Stimulated activated CD4-positive, alpha-beta T cell treated with anti-CD3 and anti-CD28 coated beads, Interleukin-15, amount 100 ng/mL, for 1 hour (primary cell): Measurements from ENCODE around the gene LRP1B.

Source experiments
- DNase-seq, 2 donors: peaks; one replicate each; pipeline ENCODE4 v3.0.0-alpha.2; 2020; ENCODE audit warnings: low read depth in 1 of 2, low spot score in 1 of 2

The LRP1B gene

DNA sequence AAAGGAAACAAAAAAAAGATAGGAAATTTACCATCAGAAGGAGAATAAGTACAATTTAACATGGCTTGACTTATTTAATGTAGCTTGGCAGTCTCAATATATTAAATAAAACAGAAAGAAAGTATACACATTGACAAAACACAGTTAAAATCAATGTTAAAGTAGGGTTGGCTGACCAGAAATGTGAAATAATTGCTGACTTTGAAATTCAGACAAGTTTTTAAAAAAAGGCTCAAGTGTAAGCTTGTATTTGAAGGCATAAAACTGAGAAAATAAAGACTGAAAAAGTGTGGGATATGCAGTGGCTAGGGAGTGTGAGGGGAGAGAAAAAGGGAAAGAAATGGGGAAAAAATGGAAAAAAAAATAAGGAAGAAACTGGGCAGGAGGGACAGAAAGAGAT, 665.8 kb downstream of the LRP1B start:
- DNase-seq: no peak

GRCh38 chr2:141458351-141458750, 672.5 kb downstream of the LRP1B start:
- DNase-seq: no peak

DNA sequence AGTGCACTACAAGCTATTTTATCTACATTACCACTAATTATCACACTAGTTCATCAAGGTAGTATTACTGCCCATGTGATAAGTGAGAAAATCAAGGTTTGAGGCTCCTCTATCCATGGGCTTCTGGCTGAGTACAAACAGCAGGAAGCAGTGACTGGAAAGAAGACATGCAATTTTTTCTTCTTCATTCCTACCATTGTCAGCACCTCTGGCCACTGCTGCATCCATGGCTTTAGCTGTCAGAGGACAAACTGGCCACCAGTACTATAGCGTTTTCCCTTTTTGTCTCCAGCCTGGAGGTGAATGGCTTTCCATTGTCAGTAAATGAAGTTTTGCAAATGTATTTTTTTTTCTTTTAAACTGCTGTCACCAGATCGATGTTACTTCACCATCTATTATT, 674.9 kb downstream of the LRP1B start:
- DNase-seq: no peak

DNA sequence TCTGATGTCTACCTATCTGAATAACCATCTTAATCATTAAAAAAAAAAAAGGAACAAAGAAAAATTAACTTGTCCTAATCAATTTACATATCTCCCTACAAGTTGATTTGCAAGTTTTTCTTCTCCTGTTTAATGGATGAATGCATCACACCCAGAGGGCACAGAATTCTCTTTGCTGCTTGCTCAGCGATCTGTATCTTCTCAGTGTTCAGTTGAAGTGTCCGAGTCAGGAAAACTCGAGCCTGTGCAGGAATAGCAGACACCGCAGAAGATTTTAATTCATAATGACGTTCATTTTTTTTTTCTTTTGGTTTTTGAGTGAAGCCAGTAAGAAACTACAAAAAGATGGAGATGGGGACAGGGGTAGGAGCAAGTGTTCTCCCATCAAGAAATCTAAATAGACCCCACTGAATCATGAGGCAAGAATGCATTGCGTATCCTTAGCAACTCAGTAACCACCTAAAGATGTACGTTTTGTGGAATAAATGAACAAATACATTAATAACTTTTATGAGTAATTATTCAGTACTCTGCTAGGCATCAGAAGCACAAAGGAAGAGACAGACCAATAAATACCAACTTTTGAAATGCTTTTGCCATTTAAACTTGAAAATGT, 675.5 kb downstream of the LRP1B start:
- no peak for DNase-seq

DNA sequence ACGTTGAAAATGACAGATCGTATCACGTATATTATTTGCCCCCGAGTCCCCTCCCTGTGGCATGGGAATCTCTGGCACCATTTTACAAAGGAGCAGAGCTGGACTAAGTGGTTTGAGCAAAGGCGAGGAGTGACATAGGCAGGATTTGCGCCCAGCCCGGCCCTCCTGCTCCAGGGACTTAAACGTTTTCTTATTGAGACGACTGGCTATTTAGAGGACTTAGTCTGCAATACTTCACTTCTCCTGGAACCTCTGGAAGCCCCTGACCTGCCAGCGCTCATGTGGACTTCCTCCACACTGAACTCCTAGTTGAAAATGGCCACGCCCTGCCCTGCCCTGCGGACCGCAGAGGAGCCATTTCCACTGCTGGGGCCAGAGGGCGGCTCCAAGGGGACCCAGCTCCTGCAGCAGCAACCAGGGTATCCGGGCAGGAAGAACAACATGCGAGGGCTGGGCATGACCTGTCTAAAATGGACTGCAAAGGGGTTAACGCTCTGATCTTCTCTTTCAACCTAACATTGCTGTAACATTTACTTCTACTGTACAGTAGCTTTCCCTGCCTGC, 690.7 kb downstream of the LRP1B start:
- no peak for DNase-seq

DNA sequence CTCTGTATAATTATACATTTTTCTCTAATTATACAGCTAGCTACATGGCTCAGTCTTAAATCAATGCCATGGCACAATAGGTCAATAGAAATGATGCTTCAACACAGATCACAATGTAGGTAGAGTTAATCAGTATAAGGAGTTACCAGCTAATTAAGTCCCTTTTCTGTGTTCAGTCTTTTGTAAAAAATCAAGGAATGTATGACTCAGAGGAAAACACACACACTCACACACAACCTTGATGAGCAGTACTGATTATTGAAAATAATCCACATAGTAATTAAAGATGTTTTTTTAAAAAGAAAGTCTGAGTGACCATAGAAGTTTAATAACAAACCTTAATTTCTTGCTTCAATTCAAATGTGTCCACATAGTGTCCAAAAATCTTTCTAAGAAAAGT, 691.3 kb downstream of the LRP1B start:
- DNase-seq: no peak

DNA sequence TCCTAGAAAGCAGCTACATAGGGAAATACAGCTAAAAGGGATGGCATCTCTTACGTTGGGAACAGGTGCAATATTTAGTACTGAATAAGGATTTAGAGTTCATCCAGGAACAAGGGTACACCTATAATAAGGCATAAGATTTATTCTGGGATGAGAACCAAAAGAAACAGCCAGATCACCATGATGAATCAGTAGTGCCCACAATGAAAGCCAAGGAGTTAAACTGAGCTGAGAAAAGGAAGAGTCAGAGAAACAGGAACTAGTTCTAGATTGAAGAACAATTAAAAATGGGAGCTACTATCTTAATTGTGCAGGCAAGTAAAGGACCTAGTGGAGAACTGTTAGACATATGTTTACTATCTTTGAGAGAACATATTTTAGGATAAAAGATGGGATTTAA, 692.3 kb downstream of the LRP1B start:
- DNase-seq: no peak

DNA sequence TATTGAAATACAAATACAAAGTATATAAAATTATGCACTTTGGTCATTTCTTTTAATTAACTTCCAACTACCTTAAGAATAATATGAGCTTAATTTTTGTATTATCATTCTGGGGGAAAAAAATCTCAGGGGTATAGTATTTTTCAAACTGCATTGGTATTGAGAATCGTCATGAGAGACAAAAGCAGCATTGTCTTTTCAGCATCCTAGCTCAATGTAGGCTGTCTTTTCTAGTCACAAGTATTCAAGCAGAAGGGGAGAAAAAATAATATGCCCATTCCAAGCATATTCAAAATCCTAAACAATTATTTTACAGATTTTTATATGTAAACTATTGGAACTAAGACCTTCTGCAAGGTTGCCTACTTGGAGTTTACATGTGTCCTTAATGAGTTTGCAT, 693.3 kb downstream of the LRP1B start:
- no peak for DNase-seq

DNA sequence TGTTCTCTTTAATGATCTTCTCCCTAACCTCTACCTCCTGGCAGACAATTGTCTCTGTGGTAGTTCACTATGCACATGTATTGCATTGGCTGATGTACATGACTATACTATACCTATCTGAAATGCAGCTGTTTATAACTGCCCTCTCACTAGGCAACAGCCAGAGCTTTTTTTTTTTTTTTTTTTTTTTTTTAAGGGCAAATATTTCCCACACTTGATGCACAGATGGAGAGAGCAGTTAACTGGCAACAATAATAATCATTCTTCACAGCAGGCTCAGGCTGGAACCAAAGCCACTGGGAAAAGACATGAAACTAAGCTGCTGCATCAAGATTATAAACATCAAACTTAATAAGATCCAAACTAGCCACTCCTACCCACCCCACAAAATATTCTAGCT, 707.7 kb downstream of the LRP1B start:
- DNase-seq: no peak

GRCh38 chr2:141417246-141417797, 713.5 kb downstream of the LRP1B start:
- DNase-seq: no peak

DNA sequence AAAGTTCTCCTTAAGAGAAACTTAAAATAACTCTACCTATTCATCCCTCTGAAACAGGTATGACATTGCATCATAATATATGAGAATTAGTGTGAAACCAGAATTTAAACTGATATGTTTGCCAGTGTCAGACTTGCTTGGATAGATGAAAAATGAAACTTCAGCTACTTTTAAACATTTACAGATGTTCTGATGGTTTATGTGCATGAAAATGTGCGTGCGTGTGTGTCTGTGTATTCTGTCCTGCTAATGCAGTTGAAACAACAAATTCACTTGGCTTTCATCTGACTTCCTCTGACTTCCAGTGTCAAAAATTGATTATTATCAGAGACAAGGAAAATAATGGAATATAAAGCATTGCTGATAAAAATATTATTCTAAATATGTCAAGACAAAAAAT, 719.4 kb downstream of the LRP1B start:
- no peak for DNase-seq

- no peak for DNase-seq
Measured at GRCh38 chr2:141399270-141399669, 731.5 kb downstream of the LRP1B start.

GRCh38 chr2:141393214-141393545, 737.6 kb downstream of the LRP1B start:
- DNase-seq: no peak

DNA sequence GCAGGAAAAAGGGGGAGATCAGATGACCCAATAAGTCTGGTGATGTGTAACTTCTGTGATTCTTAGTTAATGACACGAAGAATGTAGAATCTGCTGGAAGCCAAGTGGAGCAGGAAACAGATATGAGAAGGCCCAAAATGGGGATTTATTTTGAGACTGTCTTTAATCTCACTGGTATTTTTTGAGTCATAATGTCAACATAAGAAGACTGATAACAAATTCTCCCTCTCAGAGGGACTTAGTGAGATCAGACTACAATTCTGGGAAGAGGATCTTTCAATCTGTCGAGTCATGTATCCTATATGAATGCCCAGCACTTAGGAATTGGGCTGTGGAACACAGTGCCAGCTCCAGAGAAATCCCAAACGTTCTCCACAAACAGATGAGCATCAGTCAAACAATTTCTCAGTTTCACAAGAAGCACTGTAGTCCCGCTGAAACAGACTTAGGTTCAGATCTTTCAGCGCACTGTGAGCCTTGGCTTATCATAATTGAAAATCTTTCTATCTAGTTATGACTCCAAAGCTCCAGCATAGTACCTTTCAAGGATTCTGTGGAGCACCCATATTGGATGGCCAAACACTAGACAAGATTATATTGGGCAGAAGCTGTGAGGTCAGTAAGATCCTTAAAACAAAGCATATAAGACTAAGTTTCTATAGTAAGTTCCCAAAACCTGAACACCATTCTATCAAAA, 738.2 kb downstream of the LRP1B start:
- DNase-seq: no peak

DNA sequence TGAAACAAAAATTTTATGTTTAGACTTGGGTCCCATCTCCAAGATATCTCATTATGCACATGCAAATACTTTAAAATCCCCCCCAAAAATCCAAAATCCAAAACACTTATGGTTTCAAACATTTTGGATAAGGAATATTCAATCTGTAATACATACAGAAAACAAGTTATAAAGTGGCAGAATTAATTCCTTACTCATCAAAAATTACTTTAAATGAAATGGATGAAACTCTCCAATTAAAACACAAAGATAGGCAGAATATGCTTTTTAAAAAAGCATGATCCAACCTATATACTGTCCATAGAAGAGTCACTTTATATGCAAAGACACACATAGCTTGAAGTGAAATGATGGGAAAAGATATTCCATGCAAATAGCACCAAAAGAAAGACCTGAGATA, 744.6 kb downstream of the LRP1B start:
- DNase-seq: no peak

DNA sequence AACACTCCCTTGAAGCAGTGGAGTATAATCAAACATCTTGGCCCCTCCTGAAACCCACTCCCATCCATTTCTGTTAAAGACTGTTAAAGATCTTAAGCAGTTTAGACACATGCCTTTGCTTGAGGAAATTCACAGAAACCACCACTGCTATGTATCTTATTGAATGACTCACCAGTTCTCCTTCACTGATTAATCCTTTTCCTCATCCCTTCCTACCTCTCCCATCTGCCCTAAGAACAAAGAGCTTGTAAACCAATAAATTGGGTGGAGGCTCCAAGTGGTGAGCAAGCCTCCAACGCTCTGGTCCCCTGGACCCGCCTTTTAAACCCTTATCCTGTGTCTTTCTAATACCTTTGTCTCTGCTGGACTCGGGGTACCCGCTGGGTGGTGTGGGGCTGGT, 746.1 kb downstream of the LRP1B start:
- no peak for DNase-seq

- no peak for DNase-seq
Measured at GRCh38 chr2:141381946-141382345, 748.9 kb downstream of the LRP1B start.

DNA sequence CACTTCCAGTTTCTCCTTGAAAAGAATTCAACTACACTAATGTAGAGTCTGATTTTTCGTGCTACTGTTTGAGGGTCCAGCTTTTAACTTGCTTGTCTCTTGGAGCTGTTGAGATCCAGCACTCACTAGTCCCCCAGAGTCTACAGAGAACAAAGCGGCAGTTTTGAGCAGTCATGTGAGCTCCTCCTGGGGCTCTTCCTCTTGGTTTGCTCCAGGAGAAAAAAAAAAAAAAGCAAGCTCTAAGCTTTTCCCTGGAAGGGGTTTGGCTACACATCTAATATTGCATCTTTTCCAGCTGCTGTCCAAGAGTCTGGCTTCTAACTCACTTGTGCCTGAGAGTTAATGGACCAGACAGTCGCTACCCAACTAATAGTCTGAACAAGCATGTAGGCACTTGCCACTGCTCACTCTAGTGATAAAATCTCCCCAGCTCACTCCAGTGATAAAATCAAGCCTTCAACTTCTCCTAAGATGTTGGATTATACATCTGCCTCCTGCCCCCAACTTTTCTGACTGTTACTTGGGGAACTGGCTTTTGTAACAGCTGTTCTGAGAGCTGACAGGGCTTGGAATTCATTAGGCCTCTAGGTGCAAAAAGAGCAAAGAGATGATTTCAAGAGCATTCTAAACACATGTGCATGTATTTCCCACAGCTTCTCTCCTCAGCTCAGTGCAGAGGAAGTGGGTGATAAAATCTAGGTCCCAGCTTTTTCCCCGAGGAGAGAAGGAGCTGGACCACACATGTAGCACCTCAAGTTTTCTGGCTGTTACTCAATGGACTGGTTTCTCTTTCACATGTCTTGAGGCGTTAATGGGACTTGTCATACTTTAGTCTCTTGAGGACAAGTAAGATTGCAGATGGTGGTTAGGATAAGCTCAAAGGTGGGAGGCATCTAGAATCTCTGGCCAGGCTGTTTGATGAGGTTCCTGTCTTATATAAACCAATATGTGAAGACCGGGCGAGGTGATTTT, 750.5 kb downstream of the LRP1B start:
- no peak for DNase-seq

- no peak for DNase-seq
Measured at GRCh38 chr2:141364821-141365220, 766.0 kb downstream of the LRP1B start.

- DNase-seq: no peak
Measured at GRCh38 chr2:141362311-141362710, 768.5 kb downstream of the LRP1B start.

DNA sequence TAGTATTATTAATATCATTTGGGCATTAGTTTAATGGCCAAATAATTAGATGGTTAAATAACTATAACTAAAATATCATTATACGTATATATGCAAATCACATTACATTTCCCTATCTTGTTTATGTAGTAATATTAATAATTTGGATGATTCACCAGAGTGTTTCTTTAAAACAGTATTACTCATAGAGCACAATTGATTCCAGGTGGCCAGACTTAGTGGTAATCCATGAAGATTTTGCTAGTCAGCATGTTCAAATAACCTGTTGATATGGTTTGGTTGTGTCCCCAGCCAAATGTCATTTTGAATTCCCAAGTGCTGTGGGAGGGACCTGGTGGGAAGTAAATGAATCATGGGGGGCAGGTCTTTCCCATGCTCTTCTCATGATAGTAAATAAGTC, 782.3 kb downstream of the LRP1B start:
- DNase-seq: no peak

DNA sequence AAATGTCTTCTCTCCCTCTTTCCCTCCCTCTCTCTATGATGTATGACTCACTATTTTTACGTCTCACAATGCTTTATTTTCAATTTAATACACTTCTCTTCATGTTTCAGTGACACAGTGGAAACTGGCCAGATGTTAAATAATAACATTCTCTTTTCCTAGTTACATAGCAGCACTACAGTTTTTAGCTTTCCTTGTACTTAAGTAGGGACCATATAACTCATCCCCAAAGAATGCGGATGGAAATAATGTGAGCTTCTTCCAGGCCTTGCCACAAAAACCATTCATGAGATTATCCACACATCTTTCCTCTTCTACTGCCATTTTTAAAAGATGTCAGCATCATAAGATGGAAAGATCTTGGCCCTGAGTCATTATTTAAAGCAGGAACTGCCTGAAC, 789.4 kb downstream of the LRP1B start:
- no peak for DNase-seq
